A549 (cell line): ENCODE data around the gene TGIF2.
"Not testable (repeated sequence)": the region's sequence is repeated elsewhere in the genome, so short reads cannot be mapped to it uniquely, and the experiment has no call there.

ENCODE experiments used
- CEBPB ChIP-seq, 2 experiments: fragments of >200 bp in 1 of 2; sonication (Bioruptor Twin) in 1 of 2; formaldehyde crosslinking in 1 of 2; IDR thresholded peaks; 2 replicates each; pipeline ENCODE4 v1.6.1; 2012 to 2016
- CTCF ChIP-seq: fragments of >200 bp; sonication (Bioruptor Twin); formaldehyde crosslinking; IDR thresholded peaks from 3 replicates; pipeline ENCODE4 v1.5.1; 2016
- KDM1A ChIP-seq: fragments of 200-600 bp; sonication (generic); IDR thresholded peaks from 2 replicates; pipeline ENCODE4 v1.6.1; 2016; ENCODE audit warnings: low read depth, mild to moderate bottlenecking
- KDM5A ChIP-seq: fragments of 200-600 bp; sonication (generic); IDR thresholded peaks from 2 replicates; pipeline ENCODE4 v1.6.1; 2016; ENCODE audit warnings: antibody characterized with exemption, mild to moderate bottlenecking
- MAZ ChIP-seq: fragments of 150-350 bp; IDR thresholded peaks from 2 replicates; pipeline ENCODE4 v1.6.1; 2014; ENCODE audit warnings: antibody characterized with exemption, low read depth, low read length, borderline replicate concordance
- MYC ChIP-seq: IDR thresholded peaks from 2 replicates; pipeline ENCODE4 v1.6.1; 2012; ENCODE audit warnings: mild to moderate bottlenecking, inconsistent platforms, low read length, improper control_type of control experiment, borderline replicate concordance
- POLR2A ChIP-seq: IDR thresholded peaks from 2 replicates; pipeline ENCODE4 v1.6.1; 2012; ENCODE audit warnings: mild to moderate bottlenecking, low read length
- RAD21 ChIP-seq, 2 experiments: fragments of >200 bp in 1 of 2; sonication (Bioruptor Twin) in 1 of 2; formaldehyde crosslinking in 1 of 2; IDR thresholded peaks in 1 of 2; conservative IDR thresholded peaks in 1 of 2; 2 replicates in 1 of 2; 3 replicates in 1 of 2; pipeline ENCODE4 v1.6.1; 2012 to 2018; ENCODE audit warnings: inconsistent platforms in 1 of 2
- ZFP36 ChIP-seq: fragments of 450-650 bp; IDR thresholded peaks from 2 replicates; pipeline ENCODE4 v1.6.1; 2014; ENCODE audit warnings: borderline replicate concordance; ENCODE audit not compliant: partially characterized antibody

DNA sequence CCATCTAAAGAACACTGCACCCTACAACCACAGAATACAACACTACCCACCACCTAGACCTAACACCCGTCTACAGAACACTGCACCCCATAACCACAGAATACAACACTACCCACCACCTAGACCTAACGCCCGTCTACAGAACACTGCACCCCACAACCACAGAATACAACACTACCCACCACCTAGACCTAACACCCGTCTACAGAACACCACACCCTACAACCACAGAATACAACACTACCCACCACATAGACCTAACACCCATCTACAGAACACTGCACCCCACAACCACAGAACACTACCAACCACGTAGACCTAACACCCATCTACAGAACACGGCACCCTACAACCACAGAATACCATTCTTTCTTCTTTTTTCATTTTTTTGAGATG lies 8.7 kb upstream of the TGIF2 start:
- TF ChIP-seq CEBPB (IDR thresholded peaks at IDR 0.05); KDM1A; CTCF; KDM5A; RAD21 (conservative IDR thresholded peaks at IDR 0.05 in 1 of 2, IDR thresholded peaks at IDR 0.05 in 1 of 2); MAZ; POLR2A; MYC; ZFP36: not testable (repeated sequence)
